Endothelial cell of umbilical vein (primary cell): Measurements from ENCODE around the gene QRFPR. TPM values are rescaled to one million over a fixed set of nuclear protein-coding genes. Genes with fewer than 3 reads are reported as not detected.

Source experiments
- Bru-seq: library from RNA; stranded (reverse); fragments of 400-500 nt; gene quantifications from one replicate; lab custom pipeline; 2021; lab: Mats Ljungman, UMichigan
- BruChase-seq, 2 experiments: library from RNA; stranded (reverse); fragments of 400-500 nt; gene quantifications; one replicate each; lab custom pipeline; 2021; lab: Mats Ljungman, UMichigan
- BruUV-seq: library from RNA; stranded (reverse); fragments of 400-500 nt; replicated peaks from 2 replicates; lab custom pipeline; 2021; lab: Mats Ljungman, UMichigan
- CTCF ChIA-PET: fragments of 300-600, 350-600 bp; sonication (Branson Sonifier 250); formaldehyde crosslinking; loops from one replicate; lab custom pipeline; 2021; ENCODE audit warnings: antibody characterized with exemption, inconsistent platforms; lab: Charles Lee
- POLR2A ChIA-PET: fragments of 300-600, 350-600 bp; sonication (Branson Sonifier 250); formaldehyde crosslinking; loops from one replicate; lab custom pipeline; 2021; ENCODE audit warnings: antibody characterized with exemption, inconsistent platforms; lab: Charles Lee
- DNase-seq: peaks from one replicate; pipeline ENCODE4 v3.0.0-alpha.2; 2011; ENCODE audit warnings: low read depth, low spot score
- FAIRE-seq: peaks from 2 replicates; lab custom pipeline; 2011; peaks lifted over from hg19 to GRCh38; lab: Jason Lieb, UNC
- H2AFZ ChIP-seq: 2 replicates; pipeline ENCODE4 v1.6.0; 2012; ENCODE audit warnings: low read depth, low read length, control low read depth, inconsistent platforms
- H3K27ac ChIP-seq: 2 replicates; pipeline ENCODE4 v1.5.1; 2011; ENCODE audit warnings: low read depth, mild to moderate bottlenecking, control low read depth, low read length, moderate library complexity; ENCODE audit not compliant: insufficient read depth
- H3K27me3 ChIP-seq, 2 experiments: 2 replicates each; pipeline versions ENCODE4 v1.6.0 to v1.6.1; 2011; ENCODE audit warnings: low read length in 2 of 2, mixed read lengths in 1 of 2; ENCODE audit not compliant: control insufficient read depth in 2 of 2, insufficient read depth in 2 of 2
- H3K36me3 ChIP-seq, 2 experiments: 2 replicates in 1 of 2; 3 replicates in 1 of 2; pipeline ENCODE4 v1.5.1; 2011; ENCODE audit warnings: low read length in 2 of 2, mild to moderate bottlenecking in 1 of 2, moderate library complexity in 1 of 2; ENCODE audit not compliant: control insufficient read depth in 2 of 2, insufficient read depth in 2 of 2; ENCODE audit errors: extremely low read depth in 1 of 2
- H3K4me1 ChIP-seq: 3 replicates; pipeline ENCODE4 v1.5.1; 2011; ENCODE audit warnings: mild to moderate bottlenecking, low read length; ENCODE audit not compliant: control insufficient read depth, insufficient read depth; ENCODE audit errors: extremely low read depth
- H3K4me2 ChIP-seq: 2 replicates; pipeline ENCODE4 v1.6.1; 2011; ENCODE audit warnings: low read length, control low read depth, mixed read lengths; ENCODE audit not compliant: insufficient read depth
- H3K4me3 ChIP-seq, 3 experiments: fragments of 200-600 bp in 1 of 3; sonication (generic), shearing (Covaris generic) in 1 of 3; replicated peaks in 1 of 3; 2 replicates each; pipeline ENCODE4 v1.5.1; 2011 to 2016; ENCODE audit warnings: control low read depth in 3 of 3, low read length in 3 of 3, mild to moderate bottlenecking in 2 of 3, inconsistent platforms in 1 of 3, low read depth in 1 of 3, moderate library complexity in 1 of 3; ENCODE audit not compliant: insufficient read depth in 1 of 3
- H3K79me2 ChIP-seq: 2 replicates; pipeline ENCODE4 v1.6.0; 2012; ENCODE audit warnings: low read length, inconsistent platforms; ENCODE audit not compliant: control insufficient read depth, insufficient read depth
- H3K9ac ChIP-seq: replicated peaks from 2 replicates; pipeline ENCODE3; 2011; ENCODE audit warnings: low read length, control low read depth; ENCODE audit not compliant: insufficient read depth; ENCODE audit errors: extremely low read depth
- H3K9me1 ChIP-seq: replicated peaks from 3 replicates; pipeline ENCODE4 v1.6.0; 2011; ENCODE audit warnings: mild to moderate bottlenecking, low read length; ENCODE audit not compliant: control insufficient read depth, insufficient read depth; ENCODE audit errors: extremely low read depth
- H3K9me3 ChIP-seq: replicated peaks from 2 replicates; pipeline ENCODE4 v1.5.1; 2012; ENCODE audit warnings: low read length, inconsistent platforms; ENCODE audit not compliant: control insufficient read depth, insufficient read depth
- H4K20me1 ChIP-seq: replicated peaks from 2 replicates; pipeline ENCODE3; 2011; ENCODE audit warnings: mild to moderate bottlenecking, low read length; ENCODE audit not compliant: control insufficient read depth, insufficient read depth; ENCODE audit errors: extremely low read depth
- CTCF ChIP-seq, 2 donors: IDR thresholded peaks; 1 replicate in 1 of 2; 2 replicates in 1 of 2; pipeline ENCODE4 v1.5.1; 2011; ENCODE audit warnings: low read length in 2 of 2, mild to moderate bottlenecking in 2 of 2, moderate library complexity in 2 of 2, control low read depth in 1 of 2, inconsistent platforms in 1 of 2, low read depth in 1 of 2; ENCODE audit not compliant: insufficient read depth in 1 of 2; ENCODE audit errors: extremely low read depth in 1 of 2
- EZH2 ChIP-seq: IDR thresholded peaks from 2 replicates; pipeline ENCODE4 v1.6.1; 2012; ENCODE audit warnings: borderline replicate concordance, low read depth, mild to moderate bottlenecking, moderate library complexity, low read length, inconsistent platforms; ENCODE audit not compliant: severe bottlenecking
- FOS ChIP-seq: IDR thresholded peaks from 2 replicates; pipeline ENCODE4 v1.6.1; 2011; ENCODE audit warnings: mild to moderate bottlenecking, low read length, moderate library complexity, borderline replicate concordance; ENCODE audit not compliant: insufficient read depth
- GATA2 ChIP-seq: IDR thresholded peaks from 2 replicates; pipeline ENCODE4 v1.7.0; 2011; ENCODE audit warnings: low read depth, mild to moderate bottlenecking, moderate library complexity, mixed read lengths, low read length; ENCODE audit not compliant: insufficient read length, insufficient read depth
- JUN ChIP-seq: IDR thresholded peaks from 2 replicates; pipeline ENCODE4 v1.6.1; 2011; ENCODE audit warnings: borderline replicate concordance, low read depth; ENCODE audit not compliant: insufficient read length, insufficient read depth
- MAX ChIP-seq: IDR thresholded peaks from 2 replicates; pipeline ENCODE4 v1.6.1; 2011; ENCODE audit not compliant: insufficient read depth, insufficient read length
- MYC ChIP-seq: IDR thresholded peaks from one replicate; pipeline ENCODE4 v1.6.1; 2011; ENCODE audit warnings: mild to moderate bottlenecking, low read depth, low read length
- POLR2A ChIP-seq: IDR thresholded peaks from 2 replicates; pipeline ENCODE4 v1.6.1; 2012; ENCODE audit warnings: low read depth, mild to moderate bottlenecking, control low read depth, low read length
- POLR2AphosphoS5 ChIP-seq: IDR thresholded peaks from 2 replicates; pipeline ENCODE4 v1.6.1; 2012; ENCODE audit warnings: low read depth, mild to moderate bottlenecking, control low read depth, low read length, moderate library complexity; ENCODE audit not compliant: insufficient read depth
- dilution Hi-C: fragments of 300-500 bp; cut with MboI; formaldehyde crosslinking; loops from one replicate; pipeline ENCODE4 v1.15.0; 2019; ENCODE audit warnings: low sequenced_read_pairs; ENCODE audit not compliant: extremely low pct_ligation_motif_present
- intact Hi-C: fragments of 100-400 bp; cut with micrococcal nuclease; formaldehyde crosslinking; loops from one replicate; pipeline ENCODE4 v1.10.0; 2022
- long read RNA-seq: library from polyadenylated mRNA; stranded (forward); transcript quantifications from one replicate; pipeline ENCODE4 v2.0.0, GENCODE V29; 2021
- polyA minus RNA-seq, 3 experiments: library from RNA; depleted of rRNA, polyadenylated mRNA; stranded (reverse); fragments of >200 nt; gene quantifications; 1 replicate in 1 of 3; 2 replicates in 2 of 3; pipeline ENCODE4 v1.2.3, GENCODE V29; 2011
- polyA plus RNA-seq, 4 experiments: library from polyadenylated mRNA; depleted of rRNA in 3 of 4; stranded (reverse) in 3 of 4; unstranded in 1 of 4; fragments of >200 nt; gene quantifications; 2 replicates each; pipeline versions ENCODE4 v1.2.1 to v1.2.3, GENCODE V29; 2011 to 2012; ENCODE audit warnings: missing spikeins in 1 of 4
- total RNA-seq: library from RNA; stranded (reverse); gene quantifications from 2 replicates; pipeline ENCODE4 v1.2.3, GENCODE V29; 2021

Gene QRFPR
- total RNA-seq (not detected in 2 replicates), polyA plus RNA-seq (not detected in 2 replicates), polyA minus RNA-seq (not detected in 2 replicates), Bru-seq, nascent RNA (percentile 2 among the genes with signal in this experiment), BruChase-seq, experiment 1, labeled RNA remaining after a 6-hour chase (not detected), BruChase-seq, experiment 2, labeled RNA remaining after a 2-hour chase (not detected)
- polyA plus RNA-seq (2011; cell fraction: cytosol; rRNA removed), result not detected in 2 replicates
- not detected in 2 replicates for polyA plus RNA-seq (2011; cell fraction: nucleus; rRNA removed)
- polyA plus RNA-seq (2012), result not detected in 2 replicates
- polyA minus RNA-seq (2011; cell fraction: cytosol; rRNA and poly(A)+ RNA removed), result not detected
- polyA minus RNA-seq (2011; cell fraction: nucleus; rRNA and poly(A)+ RNA removed), result not detected in 2 replicates
- long read RNA-seq, result 0 reads

GRCh38 chr4:121380776-121381462 is at the start of gene QRFPR:
QRFPR (minus strand) TSS chr4:121381018; CDS start chr4:121380647, 371 bp downstream.
- POLR2A ChIA-PET, result no interaction called here
- TF ChIP-seq GATA2 (no peak), POLR2AphosphoS5 (no peak), JUN (no peak), CTCF (IDR thresholded peaks at IDR 0.05; ENCODE audit: extremely low read depth in 1 of 2, insufficient read depth in 1 of 2, low read depth in 1 of 2, low read length in 2 of 2) (no peak), MAX (no peak), EZH2 (no peak), MYC (no peak), FOS (no peak), POLR2A (no peak)
- Histone ChIP-seq H3K36me3 (no peaks in the 10 kb centered on the region), H3K9me3 (no peaks in the 10 kb centered on the region), H3K9me1 (no peaks in the 10 kb centered on the region), H3K79me2 (no peaks in the 10 kb centered on the region), H4K20me1 (no peaks in the 10 kb centered on the region), H3K9ac (no peak within 1 kb of the TSS), H3K27me3 (peaks cover 20 to 39% of the 10 kb centered on the region in 2 experiments), H3K4me1 (no peaks in the 10 kb centered on the region), H3K4me2 (no peak within 1 kb of the TSS), H3K27ac (no peak within 1 kb of the TSS), H2AFZ (peak within 1 kb of the TSS; percentile 26), H3K4me3 (no peak within 1 kb of the TSS)
- dilution Hi-C loops (no loop called here), intact Hi-C loops (no loop called here)
- DNase-seq, result no peak
- CTCF ChIA-PET, result interaction anchor here (5.2 kb wide), 1 partner anchor 10 kb away, joined by 28 read pairs; no protein-coding TSS in a partner anchor
- no peak for FAIRE-seq
- no TSS peak for BruUV-seq
